Left kidney (tissue), 2 donors: ENCODE data around the gene ADSL. TPM values are rescaled to one million over a fixed set of nuclear protein-coding genes. Genes with fewer than 3 reads are reported as not detected.

Experiments
- DNase-seq: peaks from one replicate; pipeline ENCODE4 v3.0.0-alpha.2; 2013
- polyA plus RNA-seq: library from polyadenylated mRNA; unstranded; fragments of 120-200 nt; gene quantifications from one replicate; pipeline ENCODE4 v1.2.1, GENCODE V29; 2013; ENCODE audit not compliant: insufficient read length

ADSL gene
- polyA plus RNA-seq, 1 donor, result 119 TPM

- no peak for DNase-seq
Measured at GRCh38 chr22:40404251-40405177, 58.2 kb downstream of the ADSL start.

GRCh38 chr22:40405178-40406062, 59.1 kb downstream of the ADSL start:
- DNase-seq, result no peak

- DNase-seq, result no peak
Measured at GRCh38 chr22:40406063-40406890, 60.0 kb downstream of the ADSL start.

GRCh38 chr22:40407021-40407761, 60.9 kb downstream of the ADSL start:
- DNase-seq, result no peak

GRCh38 chr22:40407831-40408717, 61.8 kb downstream of the ADSL start:
- DNase-seq, result no peak

- DNase-seq, result no peak
Measured at GRCh38 chr22:40408718-40409612, 62.7 kb downstream of the ADSL start.

- DNase-seq, result no peak
Measured at GRCh38 chr22:40409613-40410113, 63.4 kb downstream of the ADSL start.

GRCh38 chr22:40410272-40410671, 64.0 kb downstream of the ADSL start:
- no peak for DNase-seq

- no peak for DNase-seq
Measured at GRCh38 chr22:40410731-40411505, 64.6 kb downstream of the ADSL start.

- no peak for DNase-seq
Measured at GRCh38 chr22:40411506-40411861, 65.2 kb downstream of the ADSL start.

- DNase-seq, result no peak
Measured at GRCh38 chr22:40412441-40412840, 66.1 kb downstream of the ADSL start.

GRCh38 chr22:40413873-40414272, 67.6 kb downstream of the ADSL start:
- DNase-seq, result no peak

GRCh38 chr22:40414311-40414710, 68.0 kb downstream of the ADSL start:
- no peak for DNase-seq

- no peak for DNase-seq
Measured at GRCh38 chr22:40414838-40415505, 68.7 kb downstream of the ADSL start.

- DNase-seq, result peak; percentile 30
Measured at GRCh38 chr22:40415531-40416266, 69.4 kb downstream of the ADSL start.

- DNase-seq, result no peak
Measured at GRCh38 chr22:40416267-40416570, 69.9 kb downstream of the ADSL start.

GRCh38 chr22:40416636-40417035, 70.3 kb downstream of the ADSL start:
- DNase-seq, result no peak
